SK-N-SH (cell line): ENCODE data around the gene ATG4B.

ENCODE experiments used
- CTCF ChIP-seq: fragments of 200-600 bp; sonication (generic); IDR thresholded peaks from 2 replicates; pipeline ENCODE4 v1.6.1; 2017; ENCODE audit warnings: antibody characterized with exemption, mild to moderate bottlenecking, moderate library complexity
- ELF1 ChIP-seq: IDR thresholded peaks from 2 replicates; pipeline ENCODE4 v1.4.0; 2012
- EP300 ChIP-seq, 2 experiments: IDR thresholded peaks; 2 replicates each; pipeline versions ENCODE4 v1.4.0 to v1.6.1; 2012; ENCODE audit warnings: borderline replicate concordance in 1 of 2, low read depth in 1 of 2, low read length in 1 of 2
- EZH2phosphoT487 ChIP-seq: fragments of 200-600 bp; sonication (generic); IDR thresholded peaks from 2 replicates; pipeline ENCODE4 v1.6.1; 2017; ENCODE audit warnings: low read depth, mixed run types, mild to moderate bottlenecking, antibody characterized with exemption, moderate library complexity, borderline replicate concordance
- JUND ChIP-seq: IDR thresholded peaks from 2 replicates; pipeline ENCODE4 v1.4.0; 2012
- MAX ChIP-seq: IDR thresholded peaks from 2 replicates; pipeline ENCODE4 v1.4.0; 2012; ENCODE audit warnings: low read depth
- MXI1 ChIP-seq: IDR thresholded peaks from 2 replicates; pipeline ENCODE4 v1.6.1; 2012; ENCODE audit warnings: mild to moderate bottlenecking, low read depth, low read length, improper control_type of control experiment
- NFIC ChIP-seq: IDR thresholded peaks from 2 replicates; pipeline ENCODE4 v1.4.0; 2012; ENCODE audit warnings: borderline replicate concordance
- POLR2AphosphoS5 ChIP-seq: IDR thresholded peaks from 2 replicates; pipeline ENCODE4 v1.6.1; 2012; ENCODE audit warnings: low read depth, low read length
- REST ChIP-seq: IDR thresholded peaks from 2 replicates; pipeline ENCODE4 v1.6.1; 2012; ENCODE audit warnings: mild to moderate bottlenecking, low read depth, low read length, moderate library complexity
- SMC3 ChIP-seq: IDR thresholded peaks from 2 replicates; pipeline ENCODE4 v1.6.1; 2012; ENCODE audit warnings: low read depth, low read length, improper control_type of control experiment
- TAF1 ChIP-seq: IDR thresholded peaks from 2 replicates; pipeline ENCODE4 v1.6.1; 2012; ENCODE audit warnings: low read depth, mild to moderate bottlenecking, low read length, moderate library complexity, borderline replicate concordance
- YY1 ChIP-seq: IDR thresholded peaks from 2 replicates; pipeline ENCODE4 v1.4.0; 2012; ENCODE audit warnings: low read depth, mild to moderate bottlenecking

- no peak for TF ChIP-seq CTCF
- TF ChIP-seq JUND = no peak
- TF ChIP-seq SMC3 = no peak
- no peak for TF ChIP-seq YY1
- no peak for TF ChIP-seq EP300 (IDR thresholded peaks at IDR 0.05; ENCODE audit: borderline replicate concordance in 1 of 2, low read depth in 1 of 2, low read length in 1 of 2)
- TF ChIP-seq POLR2AphosphoS5 = no peak
- TF ChIP-seq REST = no peak
- TF ChIP-seq ELF1 = no peak
- no peak for TF ChIP-seq MAX
- no peak for TF ChIP-seq EZH2phosphoT487
- no peak for TF ChIP-seq NFIC
- TF ChIP-seq TAF1 = no peak
- no peak for TF ChIP-seq MXI1
Observed at GRCh38 chr2:241665731-241666440, 28.4 kb downstream of the ATG4B start.
